ENCODE measurements around the gene NAIF1. TPM values are rescaled to one million over a fixed set of nuclear protein-coding genes. Genes with fewer than 3 reads are reported as not detected.

The NAIF1 gene
- polyA plus RNA-seq, 3 donors = 8.7 to 11.4 (median 10.3) TPM

DNA sequence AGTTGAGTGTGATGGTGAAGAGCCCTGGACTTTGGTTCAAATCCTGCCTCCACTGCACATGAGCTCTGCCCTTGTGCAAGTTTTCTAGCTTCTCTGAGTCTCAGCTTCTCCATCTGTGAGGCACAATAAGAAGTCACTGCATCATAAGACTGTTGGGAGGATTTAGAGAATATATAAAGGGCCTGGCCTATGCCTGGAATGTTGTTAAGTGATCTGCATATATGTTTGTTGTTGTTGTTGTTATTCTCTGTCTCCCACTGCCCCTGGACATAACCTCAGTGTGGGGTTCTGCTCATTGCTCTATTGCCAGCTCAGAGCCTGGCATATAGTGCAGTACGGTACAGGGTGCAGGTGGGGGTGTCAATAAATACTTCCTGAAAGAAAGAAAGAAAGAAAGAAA, 46.0 kb downstream of the NAIF1 start:
- no peak for DNase-seq (ENCODE audit: extremely low read depth in 1 of 11, low read depth in 9 of 11, low spot score in 4 of 11)

DNA sequence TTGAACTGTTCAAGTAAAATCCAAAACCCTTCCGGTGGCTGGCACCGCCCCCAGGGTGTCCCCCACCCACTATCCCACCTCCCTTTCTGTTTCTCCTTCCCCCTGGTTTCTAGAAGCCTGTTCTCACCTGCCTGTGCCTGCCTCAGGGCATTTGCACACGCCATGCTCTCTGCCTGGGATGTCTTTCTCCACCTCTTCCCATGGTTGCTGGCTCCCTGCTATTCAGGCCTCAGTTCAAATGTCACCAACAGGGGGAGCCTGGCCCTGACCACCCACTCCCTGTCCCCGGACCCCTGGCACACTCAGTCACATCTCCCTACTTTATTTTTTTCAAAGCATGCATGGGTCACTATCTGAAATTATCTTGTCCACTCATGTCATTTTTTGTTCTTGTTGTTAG, 46.4 kb downstream of the NAIF1 start:
- DNase-seq (ENCODE audit: extremely low read depth in 1 of 11, low read depth in 9 of 11, low spot score in 4 of 11) = no peak

DNA sequence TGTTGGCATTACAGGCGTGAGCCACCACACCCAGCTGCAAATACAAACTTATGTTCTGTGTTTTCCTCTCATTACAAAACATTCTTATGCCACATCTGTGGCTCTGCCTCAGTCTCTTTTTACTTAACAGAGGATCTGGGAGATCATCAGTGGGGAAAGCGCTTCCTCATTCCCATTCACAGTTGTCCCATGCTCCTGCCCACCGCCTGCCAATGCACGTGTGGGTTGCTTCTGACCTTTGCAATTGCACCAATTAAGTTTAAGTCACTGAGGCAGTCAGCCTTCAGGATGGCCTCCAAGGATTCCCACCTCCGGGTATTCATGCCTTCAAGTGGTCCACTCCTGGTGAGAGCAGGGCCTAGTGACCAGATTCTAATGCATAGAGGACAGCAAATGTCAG, 51.4 kb downstream of the NAIF1 start:
- no peak for DNase-seq (ENCODE audit: extremely low read depth in 1 of 11, low read depth in 9 of 11, low spot score in 4 of 11)

Other genes starting within 250 kb of the NAIF1 start
- gene ENG, start 212.7 kb downstream of the NAIF1 start, polyA plus RNA-seq (ENCODE audit: insufficient read length in 3 of 3) = 10 to 100 TPM; 75.7 to 92.9 (median 83.7) TPM
- gene AK1, start 189.6 kb downstream of the NAIF1 start, polyA plus RNA-seq (ENCODE audit: insufficient read length in 3 of 3) = 10 to 100 TPM; 31.0 to 50.7 (median 36.3) TPM
- 10 to 100 TPM; 41.8 to 49.0 (median 42.4) TPM for gene ST6GALNAC6, start 167.7 kb downstream of the NAIF1 start, polyA plus RNA-seq (ENCODE audit: insufficient read length in 3 of 3)
- gene ST6GALNAC4, start 150.3 kb downstream of the NAIF1 start, polyA plus RNA-seq (ENCODE audit: insufficient read length in 3 of 3) = 10 to 100 TPM in 2 of 3 donors, 1 to 10 TPM in 1; 9.8 to 16.3 (median 13.1) TPM
- 1 to 10 TPM; 1.5 to 1.8 (median 1.7) TPM for gene PIP5KL1, start 136.5 kb downstream of the NAIF1 start, polyA plus RNA-seq (ENCODE audit: insufficient read length in 3 of 3)
- 10 to 100 TPM; 35.3 to 43.4 (median 36.3) TPM for gene DPM2, start 129.5 kb downstream of the NAIF1 start, polyA plus RNA-seq (ENCODE audit: insufficient read length in 3 of 3)
- gene EEIG1, start 86.3 kb downstream of the NAIF1 start, polyA plus RNA-seq (ENCODE audit: insufficient read length in 3 of 3) = 10 to 100 TPM; 31.5 to 35.0 (median 34.1) TPM
- gene SLC25A25, start 912 bp upstream of the NAIF1 start, polyA plus RNA-seq (ENCODE audit: insufficient read length in 3 of 3) = 10 to 100 TPM; 13.0 to 14.9 (median 13.2) TPM
- gene PTGES2, start 60.4 kb upstream of the NAIF1 start, polyA plus RNA-seq (ENCODE audit: insufficient read length in 3 of 3) = 10 to 100 TPM; 37.8 to 61.4 (median 55.5) TPM
- 1 to 10 TPM; 1.2 to 1.3 (median 1.2) TPM for gene LCN2, start 82.1 kb upstream of the NAIF1 start, polyA plus RNA-seq (ENCODE audit: insufficient read length in 3 of 3)
- 10 to 100 TPM; 30.0 to 51.0 (median 48.6) TPM for gene BBLN, start 92.9 kb upstream of the NAIF1 start, polyA plus RNA-seq (ENCODE audit: insufficient read length in 3 of 3)
- 100 to 1,000 TPM; 115 to 139 (median 124) TPM for gene CIZ1, start 124.3 kb upstream of the NAIF1 start, polyA plus RNA-seq (ENCODE audit: insufficient read length in 3 of 3)
- 100 to 1,000 TPM; 106 to 279 (median 123) TPM for gene DNM1, start 136.1 kb upstream of the NAIF1 start, polyA plus RNA-seq (ENCODE audit: insufficient read length in 3 of 3)
- 100 to 1,000 TPM in 1 of 3 donors, 10 to 100 TPM in 2; 72.9 to 115 (median 81.4) TPM for gene GOLGA2, start 208.7 kb upstream of the NAIF1 start, polyA plus RNA-seq (ENCODE audit: insufficient read length in 3 of 3)
- 10 to 100 TPM; 29.3 to 34.2 (median 30.3) TPM for gene SWI5, start 209.0 kb upstream of the NAIF1 start, polyA plus RNA-seq (ENCODE audit: insufficient read length in 3 of 3)